ENCODE measurements around the gene GDF9.
"Not testable (repeated sequence)": the region's sequence is repeated elsewhere in the genome, so short reads cannot be mapped to it uniquely, and the experiment has no call there.

GDF9 gene

GRCh38 chr5:132873119-132873929 lies 7.1 kb upstream of the GDF9 start, which contains the start of gene LEAP2:
TSS of gene LEAP2 (plus strand) at chr5:132873668. CDS start at chr5:132873695, 27 bp downstream.
- no peak for DNase-seq (ENCODE audit: low read depth in 2 of 2, low spot score in 1 of 2)

GRCh38 chr5:132872788-132873118 lies 6.5 kb upstream of the GDF9 start:
- DNase-seq (ENCODE audit: low read depth in 2 of 2, low spot score in 1 of 2), result no peak

GRCh38 chr5:132871459-132872284 lies 5.4 kb upstream of the GDF9 start:
- DNase-seq (ENCODE audit: low read depth in 2 of 2, low spot score in 1 of 2), result no peak

GRCh38 chr5:132870801-132871200 lies 4.5 kb upstream of the GDF9 start:
- DNase-seq (ENCODE audit: low read depth in 2 of 2, low spot score in 1 of 2), result no peak

- no peak for DNase-seq (ENCODE audit: low read depth in 2 of 2, low spot score in 1 of 2)
Measured at GRCh38 chr5:132868754-132869153, 2.5 kb upstream of the GDF9 start.

GRCh38 chr5:132867046-132867451 lies 780 bp upstream of the GDF9 start:
- no peak for DNase-seq (ENCODE audit: low read depth in 2 of 2, low spot score in 1 of 2)

GRCh38 chr5:132865668-132866341 lies 464 bp downstream of the GDF9 start:
- no peak for DNase-seq (ENCODE audit: low read depth in 2 of 2, low spot score in 1 of 2)

- DNase-seq (ENCODE audit: low read depth in 2 of 2, low spot score in 1 of 2), result no peak
Measured at GRCh38 chr5:132860742-132861141, 5.5 kb downstream of the GDF9 start.

GRCh38 chr5:132859889-132860437 lies 6.3 kb downstream of the GDF9 start:
- DNase-seq (ENCODE audit: low read depth in 2 of 2, low spot score in 1 of 2), result no peak

- DNase-seq (ENCODE audit: low read depth in 2 of 2, low spot score in 1 of 2), result no peak
Measured at GRCh38 chr5:132856011-132856410, 10.3 kb downstream of the GDF9 start.

- not testable (repeated sequence) for DNase-seq (ENCODE audit: low read depth in 2 of 2, low spot score in 1 of 2)
Measured at GRCh38 chr5:132854992-132855391, 11.3 kb downstream of the GDF9 start.

- DNase-seq (ENCODE audit: low read depth in 2 of 2, low spot score in 1 of 2), result no peak
Measured at GRCh38 chr5:132854301-132854700, 12.0 kb downstream of the GDF9 start.

GRCh38 chr5:132853790-132854189 lies 12.5 kb downstream of the GDF9 start:
- DNase-seq (ENCODE audit: low read depth in 2 of 2, low spot score in 1 of 2), result no peak

GRCh38 chr5:132853323-132853722 lies 12.9 kb downstream of the GDF9 start:
- DNase-seq (ENCODE audit: low read depth in 2 of 2, low spot score in 1 of 2), result no peak

GRCh38 chr5:132850066-132850465 lies 16.2 kb downstream of the GDF9 start:
- no peak for DNase-seq (ENCODE audit: low read depth in 2 of 2, low spot score in 1 of 2)

- no peak for DNase-seq (ENCODE audit: low read depth in 2 of 2, low spot score in 1 of 2)
Measured at GRCh38 chr5:132849347-132849746, 16.9 kb downstream of the GDF9 start.

GRCh38 chr5:132848270-132848669 lies 18.0 kb downstream of the GDF9 start:
- DNase-seq (ENCODE audit: low read depth in 2 of 2, low spot score in 1 of 2), result no peak

- no peak for DNase-seq (ENCODE audit: low read depth in 2 of 2, low spot score in 1 of 2)
Measured at GRCh38 chr5:132841305-132841704, 25.0 kb downstream of the GDF9 start.

- DNase-seq (ENCODE audit: low read depth in 2 of 2, low spot score in 1 of 2), result no peak
Measured at GRCh38 chr5:132840896-132841295, 25.4 kb downstream of the GDF9 start.

- DNase-seq (ENCODE audit: low read depth in 2 of 2, low spot score in 1 of 2), result no peak
Measured at GRCh38 chr5:132840313-132840712, 26.0 kb downstream of the GDF9 start.
